WI38 (cell line): ENCODE data around the gene ITGB8.

Source experiments
- H3K4me3 ChIP-seq: 2 replicates; pipeline ENCODE4 v1.5.1; 2011; ENCODE audit warnings: low read depth, mild to moderate bottlenecking, control low read depth, low read length
- CTCF ChIP-seq: IDR thresholded peaks from 2 replicates; pipeline ENCODE4 v1.5.1; 2012; ENCODE audit warnings: low read depth, mild to moderate bottlenecking, control low read depth, low read length

Gene ITGB8

DNA sequence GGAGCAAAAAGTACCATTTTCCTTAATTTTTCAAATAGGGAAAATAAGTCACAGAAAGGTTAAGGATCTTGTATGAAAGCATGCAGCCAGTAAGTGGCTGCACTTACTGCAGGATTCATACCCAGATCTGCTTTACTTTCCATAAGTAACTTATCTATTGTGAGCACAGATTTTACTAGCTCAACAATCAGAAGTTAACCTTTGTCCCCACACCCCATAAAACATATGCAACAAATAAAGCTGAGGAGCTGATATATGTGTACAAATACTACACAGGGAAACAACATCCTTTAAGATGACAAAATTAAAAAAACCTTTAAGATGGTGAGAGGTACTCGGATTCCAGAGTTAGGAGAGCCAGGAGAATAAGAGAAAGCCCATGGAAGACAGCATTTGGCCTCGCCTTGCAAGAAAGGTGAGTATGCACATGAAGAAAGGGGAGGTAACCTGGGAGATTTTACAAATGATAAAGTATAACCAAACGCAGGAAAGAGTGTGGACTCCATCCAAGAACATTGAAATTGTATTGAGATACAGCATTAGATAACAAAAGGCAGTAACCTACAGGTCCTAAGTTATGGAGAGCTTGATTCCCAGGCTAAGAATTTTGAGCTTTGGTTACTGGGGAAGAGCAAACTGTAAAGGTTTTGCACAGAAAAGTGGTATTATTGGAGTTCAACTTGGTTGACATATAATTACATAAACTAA lies 87.1 kb downstream of the ITGB8 start:
- no peak overlapping the region for H3K4me3 ChIP-seq
- TF ChIP-seq CTCF, result no peak

DNA sequence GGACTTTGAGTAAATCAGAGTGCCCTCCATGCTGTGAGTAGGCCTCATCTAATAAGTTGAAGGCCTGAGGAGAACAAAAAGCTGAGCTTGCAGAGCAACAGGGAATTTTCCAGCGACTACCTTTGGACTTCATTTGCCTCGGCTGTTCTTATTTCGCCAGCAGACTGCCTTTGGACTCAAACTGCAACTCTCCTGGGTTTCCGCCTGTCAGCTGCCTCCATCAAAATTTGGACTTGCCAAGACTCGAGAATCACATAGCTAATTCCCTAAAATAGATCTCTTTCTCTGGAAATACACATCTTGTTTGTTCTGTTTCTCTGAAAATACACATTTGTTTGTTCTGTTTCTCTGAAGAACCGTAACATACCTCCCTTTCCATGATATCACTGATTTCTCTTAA lies 93.8 kb downstream of the ITGB8 start:
- no peak for TF ChIP-seq CTCF
- H3K4me3 ChIP-seq, result no peak overlapping the region

DNA sequence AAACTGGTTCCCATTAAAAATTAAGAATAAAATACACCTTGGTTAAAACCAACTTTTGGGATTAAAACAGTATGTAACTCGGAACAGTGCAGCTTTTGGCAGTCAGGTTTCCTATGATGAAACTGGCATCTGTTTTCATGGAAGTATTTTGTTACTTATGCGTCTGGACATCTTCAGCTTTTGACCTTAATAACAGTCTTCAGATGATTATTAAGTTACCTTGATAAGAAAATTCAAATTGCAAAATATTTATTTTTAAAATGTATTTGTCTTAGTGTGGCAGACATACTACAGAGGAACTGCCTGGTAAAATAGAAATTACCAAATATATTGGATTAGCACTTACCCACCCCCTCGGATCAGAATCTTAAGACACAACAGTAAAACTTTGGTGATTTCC lies 100.0 kb downstream of the ITGB8 start:
- no peak overlapping the region for H3K4me3 ChIP-seq
- no peak for TF ChIP-seq CTCF

GRCh38 chr7:20431146-20431545 lies 100.4 kb downstream of the ITGB8 start:
- H3K4me3 ChIP-seq, result no peak overlapping the region
- TF ChIP-seq CTCF, result no peak

DNA sequence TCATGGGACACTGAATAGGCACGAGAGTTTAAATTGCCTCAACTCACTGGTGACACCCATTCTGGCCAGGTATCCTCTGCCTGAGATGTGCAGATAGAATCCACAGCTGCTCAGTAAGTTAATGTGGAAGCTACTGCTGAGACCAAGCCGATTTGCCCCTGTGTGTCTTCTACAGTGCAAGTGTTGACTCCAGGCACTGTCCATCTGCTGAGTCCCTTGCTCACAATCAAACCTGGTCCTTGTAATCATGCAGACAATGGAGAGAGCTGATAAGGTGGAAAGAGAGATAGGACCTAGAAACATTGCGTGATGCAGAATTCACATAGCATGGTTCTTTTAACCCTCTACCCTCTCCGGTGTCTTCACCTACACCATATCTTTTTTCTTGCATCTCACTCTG lies 101.4 kb downstream of the ITGB8 start:
- no peak overlapping the region for H3K4me3 ChIP-seq
- TF ChIP-seq CTCF, result no peak

- H3K4me3 ChIP-seq, result no peak overlapping the region
- TF ChIP-seq CTCF, result no peak
Observed at GRCh38 chr7:20435305-20435704, 104.6 kb downstream of the ITGB8 start.

DNA sequence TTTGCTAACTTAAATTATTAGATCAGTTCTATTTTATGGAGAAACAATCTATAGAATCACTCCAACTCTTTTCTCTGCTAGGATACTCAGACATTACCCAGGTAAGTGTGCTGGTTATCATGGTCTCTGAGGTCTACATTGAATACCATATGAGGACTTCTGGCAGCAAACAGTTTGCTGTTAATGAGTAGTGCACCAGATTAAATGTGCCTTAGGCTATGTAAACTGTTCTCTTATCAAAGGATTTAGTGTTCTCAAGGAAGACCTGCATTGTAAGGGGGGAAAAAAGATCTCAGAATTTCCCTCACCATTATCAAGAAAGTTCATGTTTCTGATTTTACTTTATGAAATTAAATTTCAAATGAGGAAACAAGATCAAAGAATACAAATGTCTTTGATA lies 107.5 kb downstream of the ITGB8 start:
- TF ChIP-seq CTCF, result no peak
- no peak overlapping the region for H3K4me3 ChIP-seq
